Esophagus muscularis mucosa (tissue), 3 donors: ENCODE measurements around the gene HSPB1.

Source experiments
- CTCF ChIP-seq, 3 experiments: fragments of 200-600 bp in 2 of 3; fragments of 450-650 bp in 1 of 3; sonication (generic) in 2 of 3; IDR thresholded peaks; one replicate each; pipeline ENCODE4 v1.5.1; 2017 to 2019; ENCODE audit warnings: antibody characterized with exemption in 3 of 3, mild to moderate bottlenecking in 2 of 3, moderate library complexity in 1 of 3
- POLR2A ChIP-seq: fragments of 450-650 bp; IDR thresholded peaks from one replicate; pipeline ENCODE4 v1.6.1; 2017; ENCODE audit warnings: antibody characterized with exemption, moderate library complexity, mild to moderate bottlenecking, low read depth

DNA sequence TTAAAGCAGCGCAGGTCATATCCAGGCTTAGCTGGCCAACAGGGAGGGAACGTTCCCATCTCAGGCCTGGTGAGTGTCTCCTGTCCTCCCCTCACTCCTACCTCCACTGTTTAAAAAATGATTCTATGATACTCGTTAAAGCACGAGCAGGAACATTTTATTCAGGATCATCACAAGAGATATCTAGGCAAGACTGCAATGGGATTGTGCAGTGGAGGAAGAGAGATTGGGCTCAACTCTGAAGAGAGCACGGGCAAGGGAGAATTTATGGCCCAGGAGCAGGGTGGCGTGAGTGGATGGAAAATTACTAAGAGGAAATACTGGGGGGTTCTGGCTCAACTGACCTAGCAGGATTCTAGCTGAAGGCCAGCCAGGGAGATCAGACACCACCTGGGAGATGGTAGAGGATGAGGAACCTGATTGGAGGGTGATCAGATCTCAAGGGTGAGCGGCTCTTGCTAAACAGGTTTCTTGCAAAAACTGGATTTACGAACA, 9.0 kb upstream of the HSPB1 start:
- TF ChIP-seq CTCF (IDR thresholded peaks at IDR 0.05), result no peak
- no peak for TF ChIP-seq POLR2A
